Activated B cell treated with CpG ODN at 0.5 μM for 24 hours (primary cell): ENCODE measurements around the gene POLR3H. TPM values are rescaled to one million over a fixed set of nuclear protein-coding genes. Genes with fewer than 3 reads are reported as not detected.
"Not testable (repeated sequence)": the region's sequence is repeated elsewhere in the genome, so short reads cannot be mapped to it uniquely, and the experiment has no call there.

Source experiments
- ATAC-seq: fragments of 200-7000 bp; cut with Tn5 transposase; one replicate; pipeline ENCODE4 v1.10.0; 2021; ENCODE audit warnings: low read depth, mild to moderate bottlenecking, moderate library complexity
- CTCF ChIA-PET: fragments of 350-600 bp; sonication (Branson Sonifier 250); formaldehyde crosslinking; loops from one replicate; lab custom pipeline; 2021; ENCODE audit warnings: antibody characterized with exemption; lab: Charles Lee
- POLR2A ChIA-PET: fragments of 350-600 bp; sonication (Branson Sonifier 250); formaldehyde crosslinking; loops from one replicate; lab custom pipeline; 2021; ENCODE audit warnings: antibody characterized with exemption; lab: Charles Lee
- DNase-seq: peaks from one replicate; pipeline ENCODE4 v3.0.0; 2022
- H3K27ac Mint-ChIP-seq: one replicate; pipeline ENCODE4 v1.8.0; 2020; ENCODE audit warnings: mixed read lengths
- H3K27me3 Mint-ChIP-seq: one replicate; pipeline ENCODE4 v1.8.0; 2021; ENCODE audit warnings: mixed read lengths
- H3K36me3 Mint-ChIP-seq: one replicate; pipeline ENCODE4 v1.8.0; 2021; ENCODE audit warnings: low read depth, mixed read lengths
- H3K4me1 Mint-ChIP-seq: one replicate; pipeline ENCODE4 v1.8.0; 2021; ENCODE audit warnings: mixed read lengths
- H3K4me3 Mint-ChIP-seq: one replicate; pipeline ENCODE4 v1.8.0; 2020; ENCODE audit warnings: mild to moderate bottlenecking, mixed read lengths
- H3K9me3 Mint-ChIP-seq: one replicate; pipeline ENCODE4 v1.8.0; 2020; ENCODE audit warnings: mixed read lengths
- intact Hi-C: fragments of 100-400 bp; cut with micrococcal nuclease; formaldehyde crosslinking; loops from one replicate; pipeline ENCODE4 v1.15.1; 2024
- total RNA-seq: library from RNA; stranded (reverse); gene quantifications from 2 replicates; pipeline ENCODE4 v1.2.3, GENCODE V29; 2022
- TF ChIP-seq, protein P1 (sequence below): fragments of 200-600 bp; IDR thresholded peaks from one replicate; pipeline ENCODE4 v1.8.0; 2022; ENCODE audit warnings: antibody characterized with exemption, mild to moderate bottlenecking

POLR3H gene
- total RNA-seq, 1 donor from 2014 or later = 43.9 TPM

DNA sequence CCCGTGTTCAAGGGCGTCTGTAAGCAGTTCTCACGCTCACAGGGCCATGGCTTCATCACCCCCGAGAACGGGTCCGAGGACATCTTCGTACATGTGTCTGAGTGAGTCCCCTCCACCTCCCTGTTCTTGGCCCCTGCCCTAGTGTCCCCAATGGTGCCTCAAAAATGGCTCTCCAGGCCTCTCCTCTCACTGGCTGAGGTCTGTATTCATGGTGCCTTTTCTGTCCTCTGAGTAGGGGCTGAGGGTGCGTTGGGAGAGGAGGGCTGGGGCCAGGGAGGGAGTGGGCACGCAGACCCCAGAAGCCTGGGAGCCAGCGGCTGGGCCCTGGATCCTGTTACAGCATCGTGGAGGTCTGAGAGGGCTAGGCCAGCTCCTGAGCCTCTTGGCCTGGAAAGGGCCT lies 29.4 kb upstream of the POLR3H start:
- H3K27ac Mint-ChIP-seq = no peak overlapping the region
- H3K4me3 Mint-ChIP-seq = no peak overlapping the region
- no peaks in the 10 kb centered on the region for H3K4me1 Mint-ChIP-seq
- ChIA-PET POLR2A (interaction anchor here (1.5 kb wide), 1 partner anchor 48 kb away, joined by 3 read pairs; the partner anchor contains the start of genes DESI1 and XRCC6), CTCF (no interaction called here)
- no peaks in the 10 kb centered on the region for H3K9me3 Mint-ChIP-seq
- intact Hi-C loops = no loop called here
- ATAC-seq = no peak
- TF ChIP-seq, protein P1, sequence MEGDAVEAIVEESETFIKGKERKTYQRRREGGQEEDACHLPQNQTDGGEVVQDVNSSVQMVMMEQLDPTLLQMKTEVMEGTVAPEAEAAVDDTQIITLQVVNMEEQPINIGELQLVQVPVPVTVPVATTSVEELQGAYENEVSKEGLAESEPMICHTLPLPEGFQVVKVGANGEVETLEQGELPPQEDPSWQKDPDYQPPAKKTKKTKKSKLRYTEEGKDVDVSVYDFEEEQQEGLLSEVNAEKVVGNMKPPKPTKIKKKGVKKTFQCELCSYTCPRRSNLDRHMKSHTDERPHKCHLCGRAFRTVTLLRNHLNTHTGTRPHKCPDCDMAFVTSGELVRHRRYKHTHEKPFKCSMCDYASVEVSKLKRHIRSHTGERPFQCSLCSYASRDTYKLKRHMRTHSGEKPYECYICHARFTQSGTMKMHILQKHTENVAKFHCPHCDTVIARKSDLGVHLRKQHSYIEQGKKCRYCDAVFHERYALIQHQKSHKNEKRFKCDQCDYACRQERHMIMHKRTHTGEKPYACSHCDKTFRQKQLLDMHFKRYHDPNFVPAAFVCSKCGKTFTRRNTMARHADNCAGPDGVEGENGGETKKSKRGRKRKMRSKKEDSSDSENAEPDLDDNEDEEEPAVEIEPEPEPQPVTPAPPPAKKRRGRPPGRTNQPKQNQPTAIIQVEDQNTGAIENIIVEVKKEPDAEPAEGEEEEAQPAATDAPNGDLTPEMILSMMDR = no peak
- peaks cover 9% of the 10 kb centered on the region for H3K36me3 Mint-ChIP-seq
- no peak for DNase-seq
- H3K27me3 Mint-ChIP-seq = no peaks in the 10 kb centered on the region

- DNase-seq, intact Hi-C loops, CTCF ChIA-PET, H3K27me3 Mint-ChIP-seq, H3K36me3 Mint-ChIP-seq, H3K9me3 Mint-ChIP-seq, ATAC-seq, H3K4me3 Mint-ChIP-seq, H3K4me1 Mint-ChIP-seq, H3K27ac Mint-ChIP-seq: not testable (repeated sequence)
- POLR2A ChIA-PET = interaction anchor here (0.6 to 0.7 kb wide), 2 partner anchors 87 to 523 kb away, joined by 3 to 4 read pairs; no protein-coding TSS in a partner anchor
Observed at GRCh38 chr22:41572305-41572704, 28.0 kb upstream of the POLR3H start.

DNA sequence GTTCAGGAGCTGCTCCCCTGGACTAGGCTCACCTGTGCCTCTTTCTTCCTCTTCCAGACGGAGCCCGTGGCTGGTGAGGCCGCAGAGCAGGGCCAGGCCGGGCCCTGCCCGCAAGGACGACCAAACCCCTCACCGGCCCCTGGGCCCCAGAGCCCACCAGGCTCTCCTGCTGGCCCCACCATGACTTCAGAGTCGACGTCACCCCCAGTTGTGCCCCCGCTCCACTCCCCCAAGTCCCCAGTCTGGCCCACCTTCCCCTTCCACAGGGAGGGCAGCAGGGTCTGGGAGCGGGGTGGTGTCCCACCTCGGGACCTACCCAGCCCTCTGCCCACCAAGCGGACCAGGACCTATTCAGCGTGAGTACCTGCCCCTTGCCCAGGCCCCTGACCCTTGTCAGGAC lies 27.5 kb upstream of the POLR3H start:
- CTCF ChIA-PET = no interaction called here
- TF ChIP-seq, protein P1 = no peak
- intact Hi-C loops = no loop called here
- H3K4me3 Mint-ChIP-seq = no peak overlapping the region
- no peaks in the 10 kb centered on the region for H3K4me1 Mint-ChIP-seq
- ATAC-seq (no peak), DNase-seq (no peak)
- POLR2A ChIA-PET = no interaction called here
- H3K27me3 Mint-ChIP-seq = no peaks in the 10 kb centered on the region
- peaks cover 2% of the 10 kb centered on the region for H3K36me3 Mint-ChIP-seq
- no peaks in the 10 kb centered on the region for H3K9me3 Mint-ChIP-seq
- H3K27ac Mint-ChIP-seq = no peak overlapping the region

DNA sequence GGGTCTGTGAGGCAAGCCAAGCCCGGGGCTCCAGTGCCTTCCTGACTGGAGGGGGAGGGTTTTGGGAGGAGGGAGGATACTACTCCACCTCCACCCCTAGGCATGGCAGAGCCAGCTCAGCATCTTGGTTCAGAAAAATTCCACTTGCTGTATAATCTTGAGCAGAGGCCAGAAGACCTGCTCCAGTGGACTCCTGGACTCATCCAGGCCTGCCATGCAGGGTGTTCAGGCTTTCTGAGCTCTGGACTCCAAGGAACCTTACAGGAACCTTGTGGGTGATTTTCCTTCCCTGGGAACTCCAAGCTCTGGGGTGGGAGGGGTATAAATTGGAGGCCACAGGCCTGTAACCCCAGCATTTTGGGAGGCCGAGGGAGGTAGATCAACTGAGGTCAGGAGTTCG lies 26.0 kb upstream of the POLR3H start:
- no peaks in the 10 kb centered on the region for H3K27me3 Mint-ChIP-seq
- intact Hi-C loops = no loop called here
- H3K4me3 Mint-ChIP-seq = no peak overlapping the region
- TF ChIP-seq, protein P1 = no peak
- no peaks in the 10 kb centered on the region for H3K36me3 Mint-ChIP-seq
- ChIA-PET POLR2A (interaction anchor here (0.7 kb wide), 1 partner anchor 204 kb away, joined by 8 read pairs; no protein-coding TSS in a partner anchor), CTCF (no interaction called here)
- no peaks in the 10 kb centered on the region for H3K9me3 Mint-ChIP-seq
- ATAC-seq (no peak), DNase-seq (no peak)
- H3K4me1 Mint-ChIP-seq = no peaks in the 10 kb centered on the region
- H3K27ac Mint-ChIP-seq = no peak overlapping the region

DNA sequence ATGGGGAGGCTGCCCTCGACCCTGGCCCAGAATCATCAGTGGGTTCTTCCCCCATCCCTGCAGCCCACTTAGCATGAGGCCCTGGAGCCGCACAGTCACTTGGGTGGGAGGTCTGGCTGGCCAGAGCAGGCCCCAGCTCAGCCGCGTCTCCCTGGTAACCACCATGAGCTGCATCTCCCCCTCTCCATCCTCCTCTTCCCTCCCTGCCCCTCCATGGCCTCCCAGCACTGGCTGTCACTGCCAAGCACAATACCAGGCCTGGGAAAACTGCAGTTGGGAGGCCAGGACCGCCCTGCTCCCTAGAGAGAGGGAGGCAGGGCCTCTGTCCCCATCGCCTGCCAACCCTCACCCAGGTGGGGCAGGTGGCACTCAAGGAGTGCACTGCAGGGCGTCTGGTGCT lies 24.5 kb upstream of the POLR3H start:
- Mint-ChIP-seq H3K4me1 (no peaks in the 10 kb centered on the region), H3K9me3 (no peaks in the 10 kb centered on the region), H3K4me3 (no peak overlapping the region), H3K36me3 (no peaks in the 10 kb centered on the region), H3K27ac (no peak overlapping the region), H3K27me3 (no peaks in the 10 kb centered on the region)
- no peak for DNase-seq
- ATAC-seq = no peak
- ChIA-PET CTCF (no interaction called here), POLR2A (no interaction called here)
- intact Hi-C loops = no loop called here
- TF ChIP-seq, protein P1 = no peak

DNA sequence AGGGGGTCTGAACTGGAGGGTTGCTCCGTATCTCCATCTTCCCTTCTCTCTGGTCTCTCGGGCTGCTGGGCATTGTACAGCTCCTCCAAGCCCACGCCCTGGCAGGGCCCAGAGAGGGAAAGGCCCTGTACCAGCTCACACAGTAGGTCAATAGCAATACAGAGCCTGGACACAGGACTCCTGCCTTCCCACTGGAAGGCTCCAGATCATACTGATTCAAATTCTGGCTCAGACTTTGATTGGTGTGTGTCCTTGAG lies 23.2 kb upstream of the POLR3H start:
- H3K4me3 Mint-ChIP-seq = no peak overlapping the region
- H3K36me3 Mint-ChIP-seq = no peaks in the 10 kb centered on the region
- H3K9me3 Mint-ChIP-seq = no peaks in the 10 kb centered on the region
- DNase-seq (no peak), ATAC-seq (no peak)
- no peak overlapping the region for H3K27ac Mint-ChIP-seq
- TF ChIP-seq, protein P1 = no peak
- intact Hi-C loops = no loop called here
- ChIA-PET POLR2A (no interaction called here), CTCF (no interaction called here)
- peaks cover 3% of the 10 kb centered on the region for H3K27me3 Mint-ChIP-seq
- H3K4me1 Mint-ChIP-seq = no peaks in the 10 kb centered on the region
